Measurements from ENCODE around the gene ZNF107.

Gene ZNF107

GRCh38 chr7:64665980-64666662 lies at the start of gene ZNF107:
Gene ZNF107 (plus strand): TSS chr7:64666133. CDS start chr7:64666283, 150 bp downstream.
- peak; percentile 87 for DNase-seq

- DNase-seq: peak; percentile 30
Observed at GRCh38 chr7:64618785-64619456, 47.0 kb upstream of the ZNF107 start.

- no peak for DNase-seq
Observed at GRCh38 chr7:64619705-64620104, 46.2 kb upstream of the ZNF107 start.

GRCh38 chr7:64621656-64622055 lies 44.3 kb upstream of the ZNF107 start:
- no peak for DNase-seq

- DNase-seq: no peak
Observed at GRCh38 chr7:64625114-64626082, 40.5 kb upstream of the ZNF107 start.

- DNase-seq: no peak
Observed at GRCh38 chr7:64626083-64626469, 39.9 kb upstream of the ZNF107 start.

GRCh38 chr7:64626557-64626956 lies 39.4 kb upstream of the ZNF107 start:
- DNase-seq: no peak

GRCh38 chr7:64628192-64628591 lies 37.7 kb upstream of the ZNF107 start:
- DNase-seq: no peak

- no peak for DNase-seq
Observed at GRCh38 chr7:64628721-64629120, 37.2 kb upstream of the ZNF107 start.

GRCh38 chr7:64630496-64630895 lies 35.4 kb upstream of the ZNF107 start:
- DNase-seq: no peak

GRCh38 chr7:64632029-64632428 lies 33.9 kb upstream of the ZNF107 start:
- no peak for DNase-seq

GRCh38 chr7:64633401-64633800 lies 32.5 kb upstream of the ZNF107 start:
- DNase-seq: no peak

- no peak for DNase-seq
Observed at GRCh38 chr7:64634406-64635062, 31.4 kb upstream of the ZNF107 start.

- no peak for DNase-seq
Observed at GRCh38 chr7:64636386-64636785, 29.5 kb upstream of the ZNF107 start.

- no peak for DNase-seq
Observed at GRCh38 chr7:64637521-64638445, 28.1 kb upstream of the ZNF107 start.

GRCh38 chr7:64638822-64639221 lies 27.1 kb upstream of the ZNF107 start:
- no peak for DNase-seq

- DNase-seq: no peak
Observed at GRCh38 chr7:64639267-64640001, 26.5 kb upstream of the ZNF107 start.

GRCh38 chr7:64640504-64640903 lies 25.4 kb upstream of the ZNF107 start:
- no peak for DNase-seq

- DNase-seq: no peak
Observed at GRCh38 chr7:64642046-64642445, 23.9 kb upstream of the ZNF107 start.

GRCh38 chr7:64642875-64643274 lies 23.1 kb upstream of the ZNF107 start:
- no peak for DNase-seq

- DNase-seq: no peak
Observed at GRCh38 chr7:64643566-64643965, 22.4 kb upstream of the ZNF107 start.
